HG03025 (cell line): ENCODE measurements around the gene NTF3.

ENCODE experiments used
- ATAC-seq: cut with Tn5 transposase; IDR thresholded peaks from one replicate; pipeline ENCODE4 v1.9.1; 2021; ENCODE audit warnings: mild to moderate bottlenecking, moderate library complexity; ENCODE audit not compliant: unreplicated experiment, low FRiP score

Gene NTF3

GRCh38 chr12:5484426-5484825 is 52.5 kb downstream of the NTF3 start:
- ATAC-seq = no peak

- no peak for ATAC-seq
These were observed 53.5 kb downstream of the NTF3 start for GRCh38 chr12:5485454-5485853.

DNA sequence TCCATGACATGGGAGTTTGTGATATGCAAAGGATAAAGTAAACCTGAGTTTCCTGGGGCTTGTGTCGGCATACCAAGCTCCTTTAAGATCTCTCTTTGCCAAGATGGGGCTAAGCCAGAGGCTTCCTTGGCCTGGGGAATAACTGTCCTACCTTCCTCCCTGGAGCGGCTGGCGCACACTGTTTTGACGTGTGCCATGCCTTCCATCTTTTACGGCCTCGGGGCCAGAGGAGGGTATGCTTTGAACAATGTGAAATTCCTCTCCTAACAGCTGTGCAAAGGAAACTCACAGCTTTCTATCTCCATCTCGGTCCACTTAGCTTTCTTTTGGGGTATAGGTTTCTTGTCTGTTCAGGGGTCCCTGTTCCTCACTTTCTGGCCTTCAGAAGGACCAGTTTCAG is 55.2 kb downstream of the NTF3 start:
- no peak for ATAC-seq

DNA sequence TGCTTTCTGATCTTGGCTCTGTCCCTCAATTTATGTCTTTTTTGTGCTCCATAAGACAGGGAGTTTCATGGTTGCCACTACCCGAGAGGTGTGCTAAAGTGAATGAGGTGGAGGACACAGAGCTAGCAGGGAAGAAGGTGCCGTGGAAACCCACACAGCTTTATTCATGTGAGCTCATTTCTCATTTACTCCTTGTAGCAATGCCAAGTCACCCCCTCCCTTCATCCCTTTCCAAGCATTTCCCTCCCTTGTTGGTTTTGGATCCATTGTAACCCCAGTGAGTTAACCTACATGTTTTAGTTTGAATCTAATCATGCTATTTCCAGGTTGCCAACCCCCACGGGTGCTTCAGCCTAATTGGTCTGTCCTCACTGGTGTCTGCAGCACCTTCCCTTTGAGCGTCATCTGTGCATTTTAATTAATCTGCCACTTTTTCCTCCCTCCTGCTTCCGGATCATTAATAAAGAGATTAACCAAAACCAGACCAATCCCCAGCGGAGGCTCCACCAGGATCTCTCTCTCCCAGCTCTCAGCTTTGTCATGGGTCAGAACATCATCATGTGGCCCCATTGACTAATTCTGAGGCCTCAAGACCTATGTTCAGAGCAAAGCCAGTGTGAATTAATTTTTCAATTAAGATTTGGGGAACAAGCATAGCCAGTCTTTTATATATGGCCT is 56.2 kb downstream of the NTF3 start:
- no peak for ATAC-seq

DNA sequence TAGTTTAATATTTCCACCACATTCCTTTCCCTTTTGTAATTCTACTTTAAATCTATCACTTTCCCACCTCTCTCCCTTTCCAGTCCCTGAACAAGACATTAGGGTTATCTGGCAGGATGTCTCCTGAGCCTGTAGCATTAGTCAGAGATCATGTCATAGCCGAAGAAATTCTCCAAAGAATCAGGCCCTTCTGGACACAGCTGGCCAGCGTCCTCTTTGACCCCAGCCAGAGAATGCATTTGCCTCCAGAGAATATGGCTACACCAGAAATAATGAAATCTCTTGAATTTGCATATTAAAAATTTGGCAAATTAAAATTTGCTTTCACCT is 56.7 kb downstream of the NTF3 start:
- ATAC-seq = no peak

GRCh38 chr12:5489017-5489416 is 57.1 kb downstream of the NTF3 start:
- no peak for ATAC-seq

GRCh38 chr12:5489760-5490406 is 58.0 kb downstream of the NTF3 start:
- no peak for ATAC-seq

DNA sequence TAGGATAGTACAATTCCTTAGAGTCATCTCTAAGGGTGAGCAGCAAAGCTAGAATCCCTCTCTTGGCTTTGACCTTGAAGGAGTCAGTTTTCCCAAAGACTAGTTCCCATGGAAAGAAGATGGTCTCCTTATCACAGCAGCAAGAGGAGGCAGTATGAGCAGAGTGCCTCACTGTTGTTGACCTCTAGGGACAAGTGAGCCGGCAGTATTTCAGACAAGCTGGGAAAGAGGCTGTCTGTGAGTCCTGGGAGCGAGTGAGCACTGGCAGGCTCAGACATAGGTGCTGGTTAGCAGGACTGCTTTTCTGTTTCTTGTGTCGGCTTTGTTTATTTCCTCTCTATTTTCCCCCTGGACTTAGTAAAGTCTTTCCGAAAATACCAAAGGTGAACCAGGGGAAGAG is 60.7 kb downstream of the NTF3 start:
- no peak for ATAC-seq

DNA sequence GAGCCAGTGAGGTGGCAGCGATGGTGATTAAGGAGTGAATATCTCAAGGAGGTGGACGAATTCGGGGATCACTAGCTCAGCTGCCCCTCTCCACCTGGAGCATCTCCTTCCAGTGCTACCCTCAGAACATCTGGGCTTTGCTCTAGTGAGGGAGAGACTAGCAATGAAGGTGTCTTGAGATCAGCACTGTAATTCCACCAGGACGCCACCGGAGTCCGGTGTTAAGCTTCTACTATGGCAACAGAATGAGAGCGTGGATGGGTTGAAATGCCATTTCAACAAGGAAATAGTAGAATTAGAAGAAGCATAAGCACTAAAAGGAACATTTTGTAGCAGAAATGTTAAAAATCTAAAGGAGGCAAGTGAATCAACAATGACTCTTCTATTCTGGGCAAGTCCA is 61.1 kb downstream of the NTF3 start:
- no peak for ATAC-seq

DNA sequence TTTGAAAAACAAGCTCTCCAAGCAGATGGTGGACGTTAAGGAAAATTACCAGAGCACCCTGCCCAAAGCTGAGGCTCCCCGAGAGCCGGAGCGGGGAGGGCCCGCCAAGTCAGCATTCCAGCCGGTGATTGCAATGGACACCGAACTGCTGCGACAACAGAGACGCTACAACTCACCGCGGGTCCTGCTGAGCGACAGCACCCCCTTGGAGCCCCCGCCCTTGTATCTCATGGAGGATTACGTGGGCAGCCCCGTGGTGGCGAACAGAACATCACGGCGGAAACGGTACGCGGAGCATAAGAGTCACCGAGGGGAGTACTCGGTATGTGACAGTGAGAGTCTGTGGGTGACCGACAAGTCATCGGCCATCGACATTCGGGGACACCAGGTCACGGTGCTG is 62.4 kb downstream of the NTF3 start:
- ATAC-seq = no peak

DNA sequence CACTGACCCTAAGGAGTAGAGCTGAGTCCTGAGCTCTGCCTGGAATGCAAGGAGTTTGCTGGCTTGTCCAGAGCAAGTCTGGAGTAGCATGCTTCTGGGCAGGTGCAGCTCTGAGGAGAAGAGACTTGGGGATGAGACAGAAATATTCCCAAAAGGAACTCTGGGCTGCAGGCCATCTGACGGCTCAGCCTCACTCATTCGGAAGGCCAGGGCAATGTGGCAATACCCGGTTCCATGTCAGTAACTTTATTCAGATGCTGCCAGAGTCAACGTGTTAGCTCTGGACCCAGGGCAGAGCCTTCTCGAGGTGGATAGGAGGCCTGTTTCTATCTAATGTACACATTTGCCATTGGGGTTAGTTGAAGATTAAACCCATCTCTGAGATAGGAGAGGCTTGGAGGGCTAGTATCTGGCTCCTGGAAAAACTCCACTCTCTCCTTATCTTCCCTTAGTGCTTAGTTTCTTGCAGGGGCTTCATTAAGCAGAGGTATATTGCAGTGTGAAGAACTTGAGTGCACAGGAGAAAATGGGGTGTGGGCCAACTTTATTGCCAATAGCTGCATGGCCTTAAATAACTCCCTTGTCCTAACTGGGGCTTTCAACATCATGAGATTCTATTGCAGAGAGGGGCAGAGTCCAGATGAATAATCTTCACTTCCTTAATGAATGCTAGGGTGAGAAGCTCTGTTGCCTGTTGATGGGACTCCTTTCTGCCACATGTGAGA is 65.6 kb downstream of the NTF3 start:
- no peak for ATAC-seq

DNA sequence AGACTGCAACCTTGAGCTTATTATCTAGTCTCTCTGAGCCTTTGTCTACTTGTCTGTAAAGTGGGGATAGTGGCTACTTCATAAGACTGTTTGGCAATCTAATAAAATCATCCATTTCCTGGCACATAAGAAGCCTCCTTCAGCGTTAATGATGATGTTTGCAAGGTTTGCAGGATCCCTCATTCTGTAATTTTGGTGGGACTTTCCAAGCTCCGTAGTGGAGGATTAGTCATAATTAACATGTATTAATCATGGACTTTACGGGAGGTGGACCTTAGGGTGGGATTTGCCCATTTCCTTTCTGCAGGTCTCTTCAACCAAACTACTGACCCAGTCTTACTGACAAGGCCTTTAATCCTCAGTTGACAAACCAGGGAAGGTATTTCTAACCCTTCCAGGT is 66.2 kb downstream of the NTF3 start:
- ATAC-seq = no peak

GRCh38 chr12:5498806-5499205 is 66.9 kb downstream of the NTF3 start:
- ATAC-seq = no peak

- no peak for ATAC-seq
These were observed 67.8 kb downstream of the NTF3 start for GRCh38 chr12:5499566-5500330.

- ATAC-seq = no peak
These were observed 68.4 kb downstream of the NTF3 start for GRCh38 chr12:5500331-5500659.

DNA sequence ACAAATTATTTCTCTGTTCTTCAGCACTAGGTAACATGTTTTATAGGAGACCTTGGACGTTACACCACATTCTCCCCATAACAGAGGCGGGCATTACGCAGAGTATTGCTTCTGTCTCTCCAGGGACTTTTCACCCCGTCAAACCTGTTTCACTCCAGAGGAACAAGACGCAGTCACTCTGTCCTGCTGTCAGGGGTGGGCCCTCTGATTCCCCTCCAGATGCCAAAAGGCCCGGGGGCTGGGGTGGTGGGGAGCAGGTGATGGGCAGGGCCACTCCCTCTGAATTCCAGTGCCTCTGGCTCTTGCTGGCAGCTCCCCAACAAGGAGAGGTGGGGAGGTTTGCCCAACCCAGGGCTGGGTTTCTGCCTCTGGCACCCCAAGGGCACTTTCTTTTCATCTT is 71.9 kb downstream of the NTF3 start:
- ATAC-seq = no peak

DNA sequence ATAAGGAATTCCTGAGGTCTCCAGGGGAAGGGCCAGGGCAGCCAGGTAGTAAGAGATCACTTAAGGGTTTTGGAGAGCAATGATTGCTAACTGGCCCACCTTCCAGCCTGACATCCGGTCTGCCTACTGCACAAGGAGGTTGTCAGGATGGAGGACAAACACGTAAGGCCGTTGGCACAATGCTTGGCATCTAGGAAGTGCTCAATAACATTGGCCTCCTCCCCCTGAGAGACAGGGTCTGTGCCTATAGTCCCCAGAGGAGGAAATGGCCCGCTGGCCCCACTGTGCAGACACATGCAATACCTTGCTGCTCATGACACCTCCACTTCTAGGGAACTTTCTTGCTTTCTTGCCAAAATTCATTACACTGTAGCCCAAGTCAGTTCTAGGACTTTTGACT is 73.2 kb downstream of the NTF3 start:
- ATAC-seq = no peak

GRCh38 chr12:5505751-5506150 is 73.8 kb downstream of the NTF3 start:
- no peak for ATAC-seq

DNA sequence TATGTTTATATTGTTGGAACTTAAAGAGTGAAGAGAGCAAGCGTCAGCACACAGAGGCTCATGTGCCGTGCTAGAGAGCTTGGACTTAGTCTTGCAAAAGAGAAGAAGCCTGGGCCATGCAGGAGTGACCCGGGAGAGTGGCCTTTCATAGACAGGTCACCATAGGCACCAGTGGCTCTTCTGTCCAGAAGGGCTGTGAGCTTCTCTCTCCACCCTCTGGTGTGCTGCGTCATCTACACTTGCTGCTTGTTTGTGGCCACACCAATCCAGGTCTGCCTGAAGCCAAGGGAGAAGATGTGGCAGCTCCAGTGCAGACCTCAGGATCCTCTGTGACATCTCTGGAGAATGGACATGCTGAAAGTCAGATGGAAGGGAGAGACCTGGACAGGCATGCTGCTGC is 74.4 kb downstream of the NTF3 start:
- no peak for ATAC-seq

DNA sequence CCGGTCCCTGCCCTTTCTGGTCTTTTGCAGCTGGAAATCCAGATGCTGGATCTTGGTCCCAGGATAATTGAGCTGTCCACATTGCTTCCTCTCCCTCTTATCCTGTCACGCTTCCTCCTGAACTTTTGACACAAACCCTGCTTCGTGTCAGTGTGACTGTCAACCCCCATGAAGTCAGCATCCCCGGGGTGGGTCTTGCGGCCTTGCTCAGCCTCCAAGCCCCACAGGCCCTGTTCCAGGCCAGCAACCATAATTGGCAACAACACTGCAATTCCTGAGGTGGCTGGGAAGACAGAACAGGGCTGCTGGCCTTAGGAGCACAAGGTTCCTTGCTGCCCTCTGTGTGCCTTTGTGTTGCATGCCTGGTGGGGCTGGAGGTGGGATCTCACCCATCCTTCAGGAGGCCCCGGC is 74.9 kb downstream of the NTF3 start:
- ATAC-seq = no peak

GRCh38 chr12:5507401-5507935 is 75.6 kb downstream of the NTF3 start:
- no peak for ATAC-seq
